GM18526 (cell line): Measurements from ENCODE around the gene SMCO2.

Experiments used
- POLR2A ChIP-seq: IDR thresholded peaks from 3 replicates; pipeline ENCODE4 v1.6.1; 2011; ENCODE audit not compliant: insufficient read length; ENCODE audit errors: extremely low read depth

Gene SMCO2

DNA sequence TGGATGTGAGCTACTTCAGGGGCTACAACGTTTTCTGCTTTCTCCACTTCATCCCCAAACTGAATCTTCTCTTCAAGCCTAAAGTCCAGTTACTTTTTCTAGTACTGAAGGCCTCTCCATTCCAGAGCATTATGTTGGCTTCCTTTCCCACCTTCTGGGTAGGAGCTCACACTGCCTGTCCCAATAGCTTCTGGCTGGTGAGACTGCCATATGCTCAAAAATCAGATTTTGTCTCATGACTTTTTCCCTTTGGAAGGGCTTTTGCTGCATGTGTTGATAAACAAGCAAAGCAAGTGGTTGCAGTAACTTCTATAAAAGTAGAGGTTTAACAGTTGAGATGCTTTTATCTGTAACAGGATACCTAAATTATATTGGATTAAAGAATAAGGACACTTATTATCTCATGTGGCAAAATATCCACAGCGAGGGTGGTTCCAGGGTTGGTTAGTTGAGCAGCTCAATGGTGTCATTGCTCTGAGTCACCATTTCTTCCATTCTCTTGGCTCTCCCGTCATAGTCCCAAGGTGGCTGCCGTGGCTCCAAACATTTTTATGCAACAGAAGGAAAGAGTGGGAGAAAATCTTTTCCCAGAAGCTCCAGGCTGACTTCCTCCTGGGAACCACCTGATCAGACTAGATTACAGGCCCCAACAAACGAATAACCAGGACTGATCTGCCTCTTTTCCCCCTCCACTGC, 62.3 kb downstream of the SMCO2 start:
- TF ChIP-seq POLR2A: no peak

DNA sequence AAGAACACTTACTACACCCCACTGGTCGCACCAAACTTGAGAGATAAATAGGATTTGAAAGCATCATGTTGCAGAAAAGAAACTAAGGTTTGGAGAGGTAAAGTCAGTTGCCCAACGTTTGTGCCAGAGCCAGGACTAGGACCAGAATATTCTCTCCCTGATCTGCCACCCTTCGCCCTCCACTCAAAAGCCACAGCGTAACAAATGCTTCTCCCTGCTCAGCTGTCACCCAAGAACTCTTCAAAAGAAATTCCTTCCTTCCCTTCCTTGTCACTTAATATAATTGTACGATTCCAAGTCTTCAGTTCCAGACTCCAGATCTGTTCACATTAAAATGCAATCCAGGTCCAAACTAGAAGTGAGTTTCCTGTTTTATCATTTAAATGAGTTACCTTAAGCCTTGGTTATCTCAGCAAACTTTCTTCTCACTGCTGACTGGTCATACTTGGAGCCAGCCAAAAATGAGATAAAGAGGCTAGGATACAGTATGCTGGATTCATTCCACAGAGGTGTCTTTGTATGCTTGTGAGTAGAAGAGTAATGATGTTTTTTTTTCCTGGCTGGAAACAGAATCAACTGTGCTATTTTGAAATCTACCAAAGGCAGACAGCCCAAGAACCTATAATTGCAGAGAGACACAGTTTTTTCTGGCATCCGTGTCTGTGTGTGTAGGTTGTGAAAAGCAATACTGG, 64.6 kb downstream of the SMCO2 start:
- no peak for TF ChIP-seq POLR2A

- TF ChIP-seq POLR2A: no peak
Measured at GRCh38 chr12:27511723-27512045, 65.1 kb downstream of the SMCO2 start.

- TF ChIP-seq POLR2A: no peak
Measured at GRCh38 chr12:27513155-27513824, 66.8 kb downstream of the SMCO2 start.

DNA sequence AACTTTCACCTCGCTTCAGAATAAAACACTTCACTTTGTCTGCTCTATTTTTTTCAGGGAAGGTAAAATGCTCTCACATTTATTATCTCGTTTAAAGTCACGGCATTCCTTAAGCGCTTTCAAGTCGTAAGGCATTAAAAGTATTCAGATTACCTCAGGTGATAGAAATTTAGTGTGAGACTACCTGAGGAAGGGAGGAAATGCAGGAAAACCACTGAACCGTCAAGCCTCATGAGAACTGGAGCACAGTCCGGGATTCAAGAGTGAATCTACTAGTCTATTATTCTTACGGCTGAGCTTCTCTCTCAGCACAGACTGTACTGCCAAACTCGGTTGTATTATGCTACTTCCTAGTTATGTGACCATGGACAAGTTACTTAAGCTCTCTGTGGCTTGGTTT, 69.1 kb downstream of the SMCO2 start:
- TF ChIP-seq POLR2A: no peak

- no peak for TF ChIP-seq POLR2A
Measured at GRCh38 chr12:27516625-27517024, 70.1 kb downstream of the SMCO2 start.

DNA sequence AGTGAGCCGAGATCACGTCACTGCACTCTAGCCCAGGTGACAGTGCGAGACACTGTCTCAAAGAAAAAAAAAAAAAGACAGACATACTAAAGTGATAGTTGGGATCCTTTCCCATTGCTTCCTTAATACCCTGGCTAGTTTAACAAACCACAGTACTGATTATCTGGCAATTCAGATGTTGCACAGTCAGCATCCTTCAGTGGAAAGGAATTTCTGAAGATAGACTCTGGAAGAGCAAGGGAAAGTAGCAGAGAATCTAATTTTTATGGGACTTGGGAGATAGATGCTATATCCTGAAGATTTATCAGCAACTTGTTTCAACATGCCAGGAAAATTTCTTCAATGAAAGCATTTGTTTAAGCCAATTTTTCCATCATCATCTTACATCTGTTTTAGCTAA, 71.0 kb downstream of the SMCO2 start:
- TF ChIP-seq POLR2A: no peak

GRCh38 chr12:27517961-27518665, 71.6 kb downstream of the SMCO2 start:
- no peak for TF ChIP-seq POLR2A

GRCh38 chr12:27521066-27521465, 74.5 kb downstream of the SMCO2 start:
- no peak for TF ChIP-seq POLR2A

- TF ChIP-seq POLR2A: no peak
Measured at GRCh38 chr12:27521981-27522380, 75.4 kb downstream of the SMCO2 start.

- TF ChIP-seq POLR2A: no peak
Measured at GRCh38 chr12:27523305-27523641, 76.7 kb downstream of the SMCO2 start.

DNA sequence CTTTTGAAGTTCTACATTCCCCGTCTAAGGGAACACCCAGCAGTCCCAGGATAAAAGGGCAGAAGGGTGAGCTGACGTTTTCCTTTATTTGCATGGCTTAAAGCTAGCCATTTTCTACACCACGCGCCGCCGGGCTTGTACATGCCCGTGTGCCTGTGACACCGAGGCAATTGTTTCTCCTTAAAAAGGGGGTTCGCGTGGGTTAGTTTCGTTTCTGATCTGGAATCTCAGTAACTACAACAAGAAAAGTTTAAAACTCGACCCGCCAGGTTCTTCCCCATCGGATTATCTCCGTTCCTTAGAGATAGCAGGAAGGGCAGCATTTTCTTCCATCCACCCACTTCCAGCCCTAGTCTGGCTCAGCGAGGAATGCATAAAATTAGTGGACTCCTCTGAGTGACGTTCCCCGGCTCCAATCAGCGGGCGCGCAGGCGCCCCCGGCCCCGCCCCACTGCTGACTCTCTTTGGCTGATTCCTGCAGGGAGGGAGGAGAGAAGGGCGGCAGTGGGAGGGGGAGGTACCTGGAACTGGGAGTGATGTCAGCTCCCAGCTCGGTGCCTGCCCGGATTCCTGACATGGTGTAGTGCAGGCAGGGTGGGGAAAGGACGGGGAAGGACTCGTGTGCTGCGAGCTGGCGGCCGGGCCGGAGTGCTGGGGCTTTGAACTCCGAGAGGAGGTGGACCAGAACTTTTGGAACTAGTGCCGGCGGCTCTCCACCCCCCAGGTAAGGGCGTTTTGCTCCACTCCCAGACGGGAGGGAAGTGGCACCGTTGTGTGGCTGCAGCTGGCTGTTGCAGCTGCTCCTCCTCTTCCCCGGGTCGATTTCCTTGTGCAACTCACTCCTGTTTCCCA, 77.3 kb downstream of the SMCO2 start, which contains the start of gene PPFIBP1:
Gene PPFIBP1 (plus strand): TSS at position 565 of the 852 bp plus-strand sequence. CDS start 109,191 bp downstream, outside the sequence.
- TF ChIP-seq POLR2A: peak; percentile 57

DNA sequence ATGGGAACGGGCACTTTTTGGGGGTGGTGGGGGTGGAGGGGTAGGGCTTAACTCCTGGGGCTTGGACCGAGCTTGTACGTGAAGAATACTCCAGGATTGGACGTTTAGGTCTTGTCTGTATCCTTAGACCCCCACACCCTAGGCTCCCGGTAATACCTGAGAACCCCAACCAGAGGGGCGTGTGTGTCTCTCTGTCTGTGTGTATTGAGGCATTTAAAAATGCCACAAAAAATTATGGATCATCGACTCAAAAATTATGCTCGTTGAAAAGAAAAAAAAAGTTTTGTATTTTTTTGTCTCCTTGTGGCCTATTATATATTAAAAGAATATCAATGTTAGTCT, 77.9 kb downstream of the SMCO2 start:
- TF ChIP-seq POLR2A: no peak

DNA sequence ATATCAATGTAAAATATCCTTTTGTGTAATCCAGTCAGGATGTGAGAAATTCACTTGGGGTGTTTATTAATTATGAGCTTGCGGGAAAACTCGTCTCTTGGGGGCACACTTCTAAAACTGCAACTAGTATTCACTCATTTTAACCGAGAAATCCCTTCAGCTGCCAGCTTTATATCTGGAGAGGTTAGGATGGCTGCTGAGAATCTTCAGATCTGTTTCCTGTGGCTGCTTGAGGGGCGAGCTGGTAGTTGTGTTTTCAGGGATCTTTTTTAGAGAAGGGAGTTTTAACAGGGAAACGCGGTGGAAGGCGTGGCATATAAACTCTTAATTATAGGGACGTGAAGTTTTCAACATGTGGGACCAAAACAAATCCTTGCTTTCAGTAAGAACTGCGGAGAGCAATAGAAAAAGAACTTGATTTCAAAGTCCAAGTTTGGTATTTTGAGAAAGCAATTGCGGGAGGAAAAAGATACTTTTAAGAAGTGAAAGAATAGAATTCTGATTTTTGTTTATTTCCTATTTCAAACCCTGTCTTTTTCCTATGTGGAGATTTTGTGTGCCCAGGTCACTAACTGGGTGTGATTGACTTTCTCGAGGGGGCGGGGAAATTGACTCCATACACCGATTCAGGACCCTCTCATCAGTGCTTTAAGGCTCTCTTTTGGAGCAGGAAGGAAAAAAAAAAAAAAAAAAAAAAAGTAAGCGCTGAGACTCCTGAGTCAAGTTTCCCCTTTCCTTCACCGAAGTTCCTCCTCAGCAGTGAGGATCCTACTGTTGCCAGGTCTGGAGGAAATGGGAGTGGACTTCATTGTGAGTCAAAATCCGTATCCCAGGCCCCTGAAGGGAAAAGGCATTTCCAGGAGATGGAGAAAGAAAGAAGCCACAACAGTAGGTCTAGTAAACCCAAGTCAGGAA, 78.6 kb downstream of the SMCO2 start:
- no peak for TF ChIP-seq POLR2A
